NCI-H2107 (cell line): ENCODE measurements around the gene TAS2R9.
"Not testable (repeated sequence)": the region's sequence is repeated elsewhere in the genome, so short reads cannot be mapped to it uniquely, and the experiment has no call there.

Source experiments
- DNase-seq: peaks from one replicate; lab custom pipeline; 2025; lab: John Stamatoyannopoulos, UW

The TAS2R9 gene

DNA sequence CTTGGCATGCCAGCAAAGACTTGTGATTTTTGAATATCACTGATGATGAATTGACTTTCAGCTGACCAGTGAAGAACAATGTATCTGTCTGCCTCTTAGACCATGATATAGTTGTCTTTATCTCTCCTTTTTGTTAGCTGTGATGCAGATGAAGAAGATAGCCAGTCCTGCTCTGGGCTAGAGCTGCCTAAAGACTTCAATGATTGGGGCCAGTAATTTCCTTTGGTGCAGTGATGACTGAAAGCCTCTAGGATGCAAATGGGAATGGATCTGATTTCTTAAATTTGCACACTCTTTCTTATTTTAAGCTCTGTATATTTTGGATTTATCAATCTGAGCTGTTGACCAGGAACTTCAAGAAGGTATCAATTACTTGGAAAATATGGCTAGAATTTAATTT is at the start of gene TAS2R9:
Gene TAS2R9 (minus strand): TSS at position 101 of the 400 bp plus-strand sequence. CDS start 93 bp downstream, at position 8.
- DNase-seq: no peak

- DNase-seq: no peak
Measured at GRCh38 chr12:10855807-10856206, 45.8 kb upstream of the TAS2R9 start.

GRCh38 chr12:10853776-10854175 is 43.8 kb upstream of the TAS2R9 start:
- no peak for DNase-seq

- DNase-seq: no peak
Measured at GRCh38 chr12:10851243-10851858, 41.4 kb upstream of the TAS2R9 start.

DNA sequence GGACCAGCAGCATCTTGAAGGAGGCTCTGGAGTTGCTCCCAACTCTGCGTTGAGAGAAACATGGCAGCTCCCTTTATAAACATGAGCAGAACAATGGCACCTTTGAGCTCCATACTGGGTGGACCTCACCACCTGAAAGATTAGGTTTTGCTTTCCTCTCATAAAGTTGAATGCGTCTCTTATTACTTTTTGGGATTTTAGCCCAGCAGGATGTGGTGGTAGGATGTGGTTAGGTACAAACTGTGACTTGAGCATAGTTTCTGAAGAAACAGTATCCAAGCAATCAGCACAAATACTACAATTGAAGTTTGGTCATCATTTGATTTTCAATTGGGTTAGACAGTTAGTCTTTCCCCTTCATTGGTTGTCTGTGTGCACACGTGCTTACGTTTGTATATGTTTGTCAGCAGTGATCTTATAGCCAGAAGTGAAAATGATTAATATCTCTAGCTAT is 39.5 kb upstream of the TAS2R9 start, which contains the start of gene PRR4:
Gene PRR4 (minus strand): TSS at position 51 of the 454 bp plus-strand sequence. CDS start 38 bp downstream, at position 13.
- no peak for DNase-seq

GRCh38 chr12:10847744-10848143 is 37.8 kb upstream of the TAS2R9 start:
- no peak for DNase-seq

- DNase-seq: no peak
Measured at GRCh38 chr12:10842862-10843261, 32.9 kb upstream of the TAS2R9 start.

- DNase-seq: no peak
Measured at GRCh38 chr12:10838461-10838860, 28.5 kb upstream of the TAS2R9 start.

DNA sequence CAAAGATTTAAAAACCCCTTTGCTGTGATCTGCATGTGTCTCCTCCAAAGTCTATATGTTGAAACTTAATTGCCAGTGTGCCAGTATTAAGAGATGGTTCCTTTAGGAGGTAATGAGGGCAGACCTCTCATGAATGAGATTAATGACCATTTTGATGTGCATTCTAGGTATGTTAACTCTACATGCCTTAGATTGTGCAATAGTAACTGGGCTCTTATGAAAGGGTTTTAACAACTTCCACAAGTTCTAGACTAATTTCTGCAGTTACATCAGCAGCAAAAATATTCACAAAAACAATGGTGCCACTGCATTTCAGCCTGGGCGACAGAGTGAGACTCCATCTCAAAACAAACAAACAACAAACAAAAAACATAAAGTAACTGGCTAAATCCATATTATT is 20.0 kb upstream of the TAS2R9 start:
- no peak for DNase-seq

DNA sequence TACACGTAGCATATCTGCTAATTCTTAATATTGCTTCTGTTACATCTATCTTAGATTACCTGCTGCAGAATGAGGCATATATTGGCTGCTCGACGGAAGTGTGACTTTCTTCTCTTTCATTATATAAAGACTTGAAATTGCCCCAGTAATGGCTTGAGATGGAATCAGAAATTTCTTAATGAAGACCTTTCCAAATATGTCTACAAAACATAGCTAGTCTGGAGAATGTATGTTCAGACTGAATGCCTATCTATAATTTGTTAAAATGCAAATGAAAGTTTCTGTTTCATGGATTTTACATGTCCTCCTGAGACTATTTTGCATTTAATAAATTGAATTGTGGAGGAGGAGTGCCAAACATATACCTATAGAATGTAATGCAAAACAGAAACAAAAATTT is 16.3 kb upstream of the TAS2R9 start, which contains the start of gene TAS2R10:
Gene TAS2R10 (minus strand): TSS at position 101 of the 400 bp plus-strand sequence. CDS start 89 bp downstream, at position 12.
- no peak for DNase-seq

- DNase-seq: no peak
Measured at GRCh38 chr12:10824957-10825356, 15.0 kb upstream of the TAS2R9 start.

- DNase-seq: no peak
Measured at GRCh38 chr12:10811883-10812536, 2.0 kb upstream of the TAS2R9 start.

DNA sequence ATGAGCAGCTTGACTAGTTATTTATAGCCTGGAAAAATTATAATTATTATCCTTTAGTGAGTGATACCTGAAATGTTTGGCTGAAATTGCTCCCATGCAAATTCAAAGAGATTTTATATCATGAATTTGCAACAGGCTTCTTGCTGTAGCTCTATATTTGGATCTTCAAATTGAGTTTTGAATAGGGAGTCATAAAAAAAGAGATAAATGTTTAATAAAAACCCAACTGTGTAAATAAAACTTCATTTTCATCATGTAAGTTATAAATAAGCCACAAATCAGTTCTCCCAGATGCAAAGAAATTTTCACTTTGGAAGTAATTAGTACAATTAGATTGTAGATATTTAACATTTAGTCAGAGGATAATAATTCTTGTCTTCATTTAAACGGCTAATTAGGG is 2.8 kb downstream of the TAS2R9 start, which contains the start of gene TAS2R8:
Gene TAS2R8 (minus strand): TSS at position 101 of the 400 bp plus-strand sequence. CDS start 306 bp downstream, outside the sequence.
- DNase-seq: no peak

DNA sequence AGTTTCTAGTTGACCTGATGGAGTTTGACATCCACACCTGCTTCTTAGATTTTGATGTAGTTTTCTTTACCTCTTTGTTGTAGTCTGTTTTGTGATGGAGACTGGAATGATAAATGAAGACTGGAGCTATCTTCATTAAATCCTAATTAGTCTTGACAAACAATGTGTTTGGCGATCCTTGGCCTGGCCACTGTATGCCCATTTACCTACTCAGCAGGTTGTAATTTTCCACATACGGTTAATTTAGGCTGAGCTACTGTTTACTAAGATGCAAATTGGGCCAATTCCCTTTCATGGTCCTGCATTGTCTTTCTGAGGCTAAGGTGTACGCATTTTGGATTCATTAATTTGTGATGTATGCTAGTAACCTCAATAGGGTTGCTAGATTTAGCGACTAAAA is 7.4 kb downstream of the TAS2R9 start, which contains the start of gene TAS2R7:
Gene TAS2R7 (minus strand): TSS at position 41 of the 400 bp plus-strand sequence. CDS start 57 bp downstream, outside the sequence.
- DNase-seq: no peak

GRCh38 chr12:10801741-10802140 is 8.2 kb downstream of the TAS2R9 start:
- no peak for DNase-seq

- DNase-seq: no peak
Measured at GRCh38 chr12:10794222-10794621, 15.7 kb downstream of the TAS2R9 start.

DNA sequence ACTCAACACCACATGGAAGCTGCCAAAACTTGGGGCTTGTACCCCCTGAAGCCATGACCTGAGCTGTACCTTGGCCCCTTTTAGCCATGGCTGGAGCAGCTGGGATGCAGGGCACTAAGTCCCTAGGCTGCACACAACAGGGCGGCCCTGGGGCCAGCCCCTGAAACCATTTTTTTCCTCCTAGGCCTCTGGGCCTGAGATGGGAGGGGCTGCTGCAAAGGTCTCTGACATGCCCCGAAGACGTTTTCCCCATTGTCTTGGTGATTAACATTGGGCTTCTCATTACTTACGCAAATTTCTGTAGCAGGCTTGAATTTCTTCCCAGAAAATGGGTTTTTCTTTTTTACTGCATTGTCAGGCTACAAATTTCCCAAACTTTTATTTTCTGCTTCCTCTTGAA is 18.2 kb downstream of the TAS2R9 start:
- not testable (repeated sequence) for DNase-seq

DNA sequence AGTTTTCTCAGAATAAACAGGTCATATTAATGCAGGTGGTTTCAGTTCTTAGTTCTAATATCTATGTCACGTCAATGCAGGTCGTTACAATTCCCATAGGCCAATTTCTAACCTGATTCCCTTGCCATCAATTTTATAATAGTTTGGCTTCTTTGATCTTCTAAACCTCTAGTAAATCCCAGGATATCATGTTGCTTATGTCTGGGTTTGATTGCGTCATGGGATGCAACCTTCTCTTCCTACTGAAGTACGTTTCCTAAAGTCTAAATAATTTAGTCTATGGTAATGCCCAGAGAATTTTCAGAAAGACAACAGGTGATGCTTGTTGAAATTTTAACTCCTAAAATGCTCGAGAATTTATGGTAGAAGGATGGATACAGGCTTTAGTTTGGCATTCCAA is 26.7 kb downstream of the TAS2R9 start:
- no peak for DNase-seq

- DNase-seq: no peak
Measured at GRCh38 chr12:10779103-10779502, 30.9 kb downstream of the TAS2R9 start.

DNA sequence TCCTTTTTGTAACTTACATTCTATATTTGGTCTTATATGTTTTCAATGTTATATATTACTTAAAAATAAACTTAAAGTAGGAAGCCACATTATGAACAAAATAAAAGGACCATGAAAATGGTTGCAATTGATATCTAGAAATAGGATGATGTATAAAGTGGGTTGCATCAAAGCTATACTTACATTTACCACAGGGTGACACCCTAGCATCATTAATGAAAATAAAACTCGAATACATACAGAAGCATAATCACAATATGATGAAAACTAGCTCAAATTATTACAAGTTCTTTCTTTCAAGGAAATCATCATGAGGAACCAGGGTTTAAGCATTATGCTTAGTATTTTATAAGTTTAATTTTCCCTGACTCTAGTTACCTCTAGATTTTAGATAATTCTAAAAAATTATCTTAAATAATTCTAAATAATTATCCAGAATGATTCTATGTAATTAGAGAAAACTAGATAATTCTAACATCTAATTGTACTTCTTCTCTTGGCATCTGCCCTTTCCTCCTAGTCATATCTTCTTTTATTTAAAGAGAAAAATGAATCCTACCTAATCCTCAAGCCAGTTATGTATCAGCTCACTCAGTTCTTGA is 38.7 kb downstream of the TAS2R9 start:
- no peak for DNase-seq

DNA sequence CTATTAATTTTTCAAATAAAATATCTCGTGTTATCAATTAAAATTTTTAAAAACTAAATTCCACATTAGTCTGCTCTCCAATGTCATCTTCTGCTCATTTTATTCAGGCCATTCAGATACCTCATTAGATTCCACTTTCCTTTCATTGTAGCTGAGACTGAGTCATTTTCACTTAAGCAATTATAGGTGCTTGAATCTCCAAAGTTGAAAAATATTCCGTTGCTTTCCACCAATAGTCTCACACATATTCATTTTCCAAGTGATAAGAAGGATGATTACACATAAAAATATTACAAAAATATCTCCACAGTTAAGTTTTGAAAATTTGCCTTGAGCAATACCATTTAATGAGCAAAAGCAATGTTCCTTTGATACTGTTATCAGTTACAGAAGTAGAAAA is 50.3 kb downstream of the TAS2R9 start:
- DNase-seq: no peak
